A673 (cell line): Measurements from ENCODE around the gene EDEM3.

Experiments
- EZH2 ChIP-seq: fragments of 200-600 bp; sonication (generic); IDR thresholded peaks from 2 replicates; pipeline ENCODE4 v1.6.1; 2017; ENCODE audit warnings: borderline replicate concordance, low read depth, mild to moderate bottlenecking, mixed read lengths, antibody characterized with exemption, low read length; ENCODE audit not compliant: poor library complexity, severe bottlenecking
- TF ChIP-seq, protein P1 (sequence below): fragments of 300-800, 200-600 bp; sonication (generic); conservative IDR thresholded peaks from 2 replicates; pipeline ENCODE4 v1.5.1; 2017; ENCODE audit warnings: low read depth, mild to moderate bottlenecking, antibody characterized with exemption, low read length, moderate library complexity, mixed read lengths

DNA sequence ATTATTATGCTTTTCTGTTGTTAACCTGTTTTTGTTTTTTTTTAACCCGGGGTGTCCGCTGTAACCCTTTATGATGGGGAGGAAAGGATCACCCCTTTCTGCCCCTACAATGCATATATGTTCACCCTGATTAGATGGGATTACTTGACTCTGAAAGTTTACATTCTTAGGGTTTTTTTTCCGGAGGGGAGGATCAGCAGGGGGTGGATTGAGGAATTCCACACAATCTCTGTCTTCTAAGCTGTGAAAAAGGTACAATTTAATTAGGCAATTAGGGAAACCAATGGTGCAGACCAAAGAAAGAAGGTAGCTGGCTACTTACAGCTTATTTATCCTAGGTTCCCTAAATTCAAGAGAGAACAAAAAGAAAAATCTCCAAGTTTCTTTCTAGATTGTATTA lies 58.3 kb downstream of the EDEM3 start:
- TF ChIP-seq, protein P1, sequence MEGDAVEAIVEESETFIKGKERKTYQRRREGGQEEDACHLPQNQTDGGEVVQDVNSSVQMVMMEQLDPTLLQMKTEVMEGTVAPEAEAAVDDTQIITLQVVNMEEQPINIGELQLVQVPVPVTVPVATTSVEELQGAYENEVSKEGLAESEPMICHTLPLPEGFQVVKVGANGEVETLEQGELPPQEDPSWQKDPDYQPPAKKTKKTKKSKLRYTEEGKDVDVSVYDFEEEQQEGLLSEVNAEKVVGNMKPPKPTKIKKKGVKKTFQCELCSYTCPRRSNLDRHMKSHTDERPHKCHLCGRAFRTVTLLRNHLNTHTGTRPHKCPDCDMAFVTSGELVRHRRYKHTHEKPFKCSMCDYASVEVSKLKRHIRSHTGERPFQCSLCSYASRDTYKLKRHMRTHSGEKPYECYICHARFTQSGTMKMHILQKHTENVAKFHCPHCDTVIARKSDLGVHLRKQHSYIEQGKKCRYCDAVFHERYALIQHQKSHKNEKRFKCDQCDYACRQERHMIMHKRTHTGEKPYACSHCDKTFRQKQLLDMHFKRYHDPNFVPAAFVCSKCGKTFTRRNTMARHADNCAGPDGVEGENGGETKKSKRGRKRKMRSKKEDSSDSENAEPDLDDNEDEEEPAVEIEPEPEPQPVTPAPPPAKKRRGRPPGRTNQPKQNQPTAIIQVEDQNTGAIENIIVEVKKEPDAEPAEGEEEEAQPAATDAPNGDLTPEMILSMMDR = no peak
- no peak for TF ChIP-seq EZH2
